ENCODE measurements around the gene ANKRD35.

Gene ANKRD35

GRCh38 chr1:145878724-145879123 is 6.9 kb downstream of the ANKRD35 start:
- TF ChIP-seq ISL1 (CRISPR knock-in tag; IDR thresholded peaks at IDR 0.05): no peak
- TF ChIP-seq GLIS3 (CRISPR knock-in tag; IDR thresholded peaks at IDR 0.05): no peak
- no peak for TF ChIP-seq ZNF8 (CRISPR knock-in tag; IDR thresholded peaks at IDR 0.05)
- TF ChIP-seq, protein P1, sequence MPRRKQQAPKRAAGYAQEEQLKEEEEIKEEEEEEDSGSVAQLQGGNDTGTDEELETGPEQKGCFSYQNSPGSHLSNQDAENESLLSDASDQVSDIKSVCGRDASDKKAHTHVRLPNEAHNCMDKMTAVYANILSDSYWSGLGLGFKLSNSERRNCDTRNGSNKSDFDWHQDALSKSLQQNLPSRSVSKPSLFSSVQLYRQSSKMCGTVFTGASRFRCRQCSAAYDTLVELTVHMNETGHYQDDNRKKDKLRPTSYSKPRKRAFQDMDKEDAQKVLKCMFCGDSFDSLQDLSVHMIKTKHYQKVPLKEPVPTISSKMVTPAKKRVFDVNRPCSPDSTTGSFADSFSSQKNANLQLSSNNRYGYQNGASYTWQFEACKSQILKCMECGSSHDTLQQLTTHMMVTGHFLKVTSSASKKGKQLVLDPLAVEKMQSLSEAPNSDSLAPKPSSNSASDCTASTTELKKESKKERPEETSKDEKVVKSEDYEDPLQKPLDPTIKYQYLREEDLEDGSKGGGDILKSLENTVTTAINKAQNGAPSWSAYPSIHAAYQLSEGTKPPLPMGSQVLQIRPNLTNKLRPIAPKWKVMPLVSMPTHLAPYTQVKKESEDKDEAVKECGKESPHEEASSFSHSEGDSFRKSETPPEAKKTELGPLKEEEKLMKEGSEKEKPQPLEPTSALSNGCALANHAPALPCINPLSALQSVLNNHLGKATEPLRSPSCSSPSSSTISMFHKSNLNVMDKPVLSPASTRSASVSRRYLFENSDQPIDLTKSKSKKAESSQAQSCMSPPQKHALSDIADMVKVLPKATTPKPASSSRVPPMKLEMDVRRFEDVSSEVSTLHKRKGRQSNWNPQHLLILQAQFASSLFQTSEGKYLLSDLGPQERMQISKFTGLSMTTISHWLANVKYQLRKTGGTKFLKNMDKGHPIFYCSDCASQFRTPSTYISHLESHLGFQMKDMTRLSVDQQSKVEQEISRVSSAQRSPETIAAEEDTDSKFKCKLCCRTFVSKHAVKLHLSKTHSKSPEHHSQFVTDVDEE (CRISPR knock-in tag; IDR thresholded peaks at IDR 0.05): no peak
- TF ChIP-seq BACH2 (CRISPR knock-in tag; IDR thresholded peaks at IDR 0.05; ENCODE audit: borderline replicate concordance): no peak
- TF ChIP-seq ZNF70 (CRISPR knock-in tag; IDR thresholded peaks at IDR 0.05): no peak
- no peak for TF ChIP-seq CSDC2 (CRISPR knock-in tag; IDR thresholded peaks at IDR 0.05)
- TF ChIP-seq RARB (CRISPR knock-in tag; IDR thresholded peaks at IDR 0.05): no peak
- TF ChIP-seq ARNTL (CRISPR knock-in tag; IDR thresholded peaks at IDR 0.05; ENCODE audit: borderline replicate concordance, low read depth): no peak
- no peak for TF ChIP-seq PPARA (CRISPR knock-in tag; IDR thresholded peaks at IDR 0.05; ENCODE audit: borderline replicate concordance)
- TF ChIP-seq ZNF565 (CRISPR knock-in tag; conservative IDR thresholded peaks at IDR 0.05; ENCODE audit: low read depth): no peak
- no peak for TF ChIP-seq ZC3H10 (CRISPR knock-in tag; IDR thresholded peaks at IDR 0.05)
- no peak for TF ChIP-seq OSR1 (CRISPR knock-in tag; IDR thresholded peaks at IDR 0.05)
- no peak for TF ChIP-seq TOX (CRISPR knock-in tag; IDR thresholded peaks at IDR 0.05; ENCODE audit: borderline replicate concordance)
- TF ChIP-seq SNAI2 (CRISPR knock-in tag; IDR thresholded peaks at IDR 0.05): no peak
- TF ChIP-seq, protein P2, sequence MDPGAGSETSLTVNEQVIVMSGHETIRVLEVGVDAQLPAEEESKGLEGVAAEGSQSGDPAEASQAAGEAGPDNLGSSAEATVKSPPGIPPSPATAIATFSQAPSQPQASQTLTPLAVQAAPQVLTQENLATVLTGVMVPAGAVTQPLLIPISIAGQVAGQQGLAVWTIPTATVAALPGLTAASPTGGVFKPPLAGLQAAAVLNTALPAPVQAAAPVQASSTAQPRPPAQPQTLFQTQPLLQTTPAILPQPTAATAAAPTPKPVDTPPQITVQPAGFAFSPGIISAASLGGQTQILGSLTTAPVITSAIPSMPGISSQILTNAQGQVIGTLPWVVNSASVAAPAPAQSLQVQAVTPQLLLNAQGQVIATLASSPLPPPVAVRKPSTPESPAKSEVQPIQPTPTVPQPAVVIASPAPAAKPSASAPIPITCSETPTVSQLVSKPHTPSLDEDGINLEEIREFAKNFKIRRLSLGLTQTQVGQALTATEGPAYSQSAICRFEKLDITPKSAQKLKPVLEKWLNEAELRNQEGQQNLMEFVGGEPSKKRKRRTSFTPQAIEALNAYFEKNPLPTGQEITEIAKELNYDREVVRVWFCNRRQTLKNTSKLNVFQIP (CRISPR knock-in tag; IDR thresholded peaks at IDR 0.05; ENCODE audit: borderline replicate concordance, low read depth): no peak
- ATAC-seq: peak; percentile 22; the same call in 1 of the 3 replicates

DNA sequence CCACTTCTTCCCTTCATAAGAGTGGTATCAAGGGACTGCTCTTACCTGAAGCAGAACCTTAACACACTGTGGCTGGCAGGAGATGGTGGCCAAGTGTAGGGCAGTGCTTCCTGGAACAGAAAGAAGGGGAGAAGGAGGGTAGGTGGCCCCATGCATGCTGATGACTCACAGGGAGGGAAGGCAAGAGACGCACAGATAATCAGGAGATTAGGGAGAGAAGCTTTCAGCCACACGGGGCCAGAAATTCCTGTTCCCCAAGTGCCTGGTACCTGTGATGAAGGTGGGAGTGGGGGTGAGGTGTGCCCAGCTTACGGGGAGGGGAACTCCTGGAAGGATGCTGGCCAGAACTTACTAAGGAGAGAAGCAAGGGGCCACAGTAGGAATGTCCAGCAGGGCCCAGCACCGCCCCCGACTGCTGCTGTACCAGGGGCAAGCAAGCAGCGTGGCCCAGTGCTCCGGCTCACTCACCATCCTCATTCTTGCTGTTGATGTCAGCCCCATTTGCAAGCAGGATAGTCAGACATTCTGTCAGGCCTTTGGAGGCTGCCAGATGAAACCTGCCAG is 7.7 kb downstream of the ANKRD35 start:
- ATAC-seq: peak; percentile 41
- TF ChIP-seq ZFP3 (CRISPR knock-in tag; IDR thresholded peaks at IDR 0.05): no peak
- TF ChIP-seq TCF4 (CRISPR knock-in tag; IDR thresholded peaks at IDR 0.05; ENCODE audit: borderline replicate concordance): no peak
- TF ChIP-seq PATZ1 (CRISPR knock-in tag; IDR thresholded peaks at IDR 0.05; ENCODE audit: borderline replicate concordance): no peak
- TF ChIP-seq BACH2 (CRISPR knock-in tag; IDR thresholded peaks at IDR 0.05; ENCODE audit: borderline replicate concordance): no peak
- no peak for TF ChIP-seq ZNF70 (CRISPR knock-in tag; IDR thresholded peaks at IDR 0.05)
- TF ChIP-seq ZC3H10 (CRISPR knock-in tag; IDR thresholded peaks at IDR 0.05): no peak
- no peak for TF ChIP-seq ISL1 (CRISPR knock-in tag; IDR thresholded peaks at IDR 0.05)
- no peak for TF ChIP-seq ARNTL (CRISPR knock-in tag; IDR thresholded peaks at IDR 0.05; ENCODE audit: borderline replicate concordance, low read depth)
- TF ChIP-seq RARB (CRISPR knock-in tag; IDR thresholded peaks at IDR 0.05): no peak
- TF ChIP-seq ESRRG (CRISPR knock-in tag; IDR thresholded peaks at IDR 0.05): no peak
- no peak for TF ChIP-seq CSDC2 (CRISPR knock-in tag; IDR thresholded peaks at IDR 0.05)

- no peak for ATAC-seq
- TF ChIP-seq ARNTL (CRISPR knock-in tag; IDR thresholded peaks at IDR 0.05; ENCODE audit: borderline replicate concordance, low read depth): no peak
- no peak for TF ChIP-seq CREB5 (CRISPR knock-in tag; IDR thresholded peaks at IDR 0.05; ENCODE audit: low read depth)
- TF ChIP-seq, protein P2 (CRISPR knock-in tag; IDR thresholded peaks at IDR 0.05; ENCODE audit: borderline replicate concordance, low read depth): no peak
- TF ChIP-seq, protein P3, sequence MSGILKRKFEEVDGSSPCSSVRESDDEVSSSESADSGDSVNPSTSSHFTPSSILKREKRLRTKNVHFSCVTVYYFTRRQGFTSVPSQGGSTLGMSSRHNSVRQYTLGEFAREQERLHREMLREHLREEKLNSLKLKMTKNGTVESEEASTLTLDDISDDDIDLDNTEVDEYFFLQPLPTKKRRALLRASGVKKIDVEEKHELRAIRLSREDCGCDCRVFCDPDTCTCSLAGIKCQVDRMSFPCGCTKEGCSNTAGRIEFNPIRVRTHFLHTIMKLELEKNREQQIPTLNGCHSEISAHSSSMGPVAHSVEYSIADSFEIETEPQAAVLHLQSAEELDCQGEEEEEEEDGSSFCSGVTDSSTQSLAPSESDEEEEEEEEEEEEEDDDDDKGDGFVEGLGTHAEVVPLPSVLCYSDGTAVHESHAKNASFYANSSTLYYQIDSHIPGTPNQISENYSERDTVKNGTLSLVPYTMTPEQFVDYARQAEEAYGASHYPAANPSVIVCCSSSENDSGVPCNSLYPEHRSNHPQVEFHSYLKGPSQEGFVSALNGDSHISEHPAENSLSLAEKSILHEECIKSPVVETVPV (CRISPR knock-in tag; IDR thresholded peaks at IDR 0.05): no peak
These were observed 11.0 kb downstream of the ANKRD35 start for GRCh38 chr1:145874646-145875045.
